GM19328 (cell line): Measurements from ENCODE around the gene TMTC2.

Experiments used
- ATAC-seq: cut with Tn5 transposase; IDR thresholded peaks from one replicate; pipeline ENCODE4 v1.9.1; 2021; ENCODE audit warnings: mild to moderate bottlenecking, moderate library complexity; ENCODE audit not compliant: unreplicated experiment

The TMTC2 gene

DNA sequence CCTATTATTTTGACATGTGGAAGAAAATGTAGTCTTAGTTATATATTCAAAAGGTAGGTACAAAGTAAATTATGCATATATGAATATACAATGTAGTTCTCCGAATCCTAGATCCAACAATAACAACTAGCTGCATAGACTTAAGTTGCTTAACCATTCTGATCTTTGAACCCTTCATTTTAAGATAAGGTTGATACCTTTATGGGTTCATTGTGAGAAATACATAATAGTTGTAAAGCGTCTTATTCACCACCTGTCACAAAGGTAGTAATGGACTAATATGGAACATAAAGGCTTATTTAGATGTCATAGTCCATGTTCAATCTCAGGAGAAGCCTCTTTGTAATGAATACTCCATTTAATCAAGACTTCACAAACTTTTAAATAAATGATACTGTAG lies 263.6 kb downstream of the TMTC2 start:
- no peak for ATAC-seq

DNA sequence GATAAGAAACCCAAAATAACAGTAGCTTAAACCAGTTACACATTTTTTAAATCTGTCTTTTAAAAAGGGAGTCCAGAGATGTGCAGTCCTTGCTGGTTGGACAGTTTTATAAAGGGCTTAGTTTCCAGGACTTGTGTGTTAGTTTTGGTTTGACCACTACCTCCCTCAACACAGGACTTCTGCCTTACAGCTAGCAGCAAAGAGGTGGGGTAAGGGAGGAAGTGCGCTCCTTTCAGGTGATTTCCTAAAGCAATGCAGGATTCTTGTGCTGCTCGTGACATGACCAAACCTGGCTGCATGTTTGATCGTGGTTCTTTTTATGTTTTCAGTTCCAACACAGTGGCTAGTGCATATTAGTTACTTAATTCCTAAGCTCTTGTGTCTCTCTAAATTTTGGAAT lies 266.2 kb downstream of the TMTC2 start:
- ATAC-seq: no peak

DNA sequence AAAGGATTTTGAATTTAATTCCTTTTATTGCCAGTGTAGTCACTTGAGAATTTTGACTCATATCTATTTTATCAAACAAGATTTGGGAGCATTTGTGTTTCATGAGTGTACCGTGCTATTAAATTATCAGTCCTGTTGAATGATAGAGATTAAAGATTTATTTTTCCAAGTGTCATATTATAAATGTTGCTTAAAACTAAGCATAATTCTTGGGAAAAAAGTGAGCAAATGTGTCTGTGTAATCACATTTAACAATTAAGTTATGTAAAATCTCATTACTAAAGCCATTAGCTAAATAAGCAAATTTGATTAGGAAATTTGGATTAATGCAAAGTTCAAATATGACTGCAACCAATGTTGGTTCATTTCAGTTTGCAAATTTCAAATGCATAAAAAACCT lies 266.7 kb downstream of the TMTC2 start:
- ATAC-seq: no peak

DNA sequence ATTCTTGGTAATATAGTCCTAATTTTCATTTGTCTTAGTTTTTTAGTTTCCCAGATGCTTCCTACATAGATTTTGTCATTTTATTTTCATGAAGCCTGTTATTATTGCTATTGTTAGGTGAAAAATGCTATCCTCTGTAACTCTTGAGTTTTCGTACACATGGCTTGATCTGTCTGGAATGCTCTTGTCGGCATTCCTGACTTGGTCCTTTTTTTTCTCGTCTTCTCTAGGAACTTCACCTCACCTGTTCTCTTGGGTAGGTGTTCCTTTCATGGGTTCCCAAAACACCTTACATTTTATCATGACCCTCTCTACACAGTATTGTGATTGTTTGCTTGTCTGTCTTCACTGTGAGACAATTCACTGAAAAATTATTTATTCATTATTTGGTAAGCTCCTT lies 267.4 kb downstream of the TMTC2 start:
- ATAC-seq: no peak

DNA sequence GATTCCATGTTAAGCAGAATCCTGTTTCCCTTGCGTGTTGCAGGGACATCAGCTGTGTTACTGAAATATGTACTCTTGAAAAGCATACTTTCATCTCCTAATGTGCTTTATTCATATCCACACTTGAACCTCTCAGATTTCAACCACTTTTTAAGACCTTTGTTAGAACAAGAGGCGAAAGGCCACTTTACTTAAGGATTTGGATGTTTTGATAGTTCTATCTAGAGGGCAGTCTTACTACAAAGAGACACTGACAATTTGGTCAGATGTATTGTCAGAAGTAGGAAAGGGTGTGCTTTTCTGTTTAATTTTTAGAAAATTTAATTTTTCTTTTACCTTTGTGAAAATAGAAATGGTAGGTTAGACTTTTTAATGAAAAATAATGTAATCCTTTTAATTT lies 267.9 kb downstream of the TMTC2 start:
- ATAC-seq: no peak

DNA sequence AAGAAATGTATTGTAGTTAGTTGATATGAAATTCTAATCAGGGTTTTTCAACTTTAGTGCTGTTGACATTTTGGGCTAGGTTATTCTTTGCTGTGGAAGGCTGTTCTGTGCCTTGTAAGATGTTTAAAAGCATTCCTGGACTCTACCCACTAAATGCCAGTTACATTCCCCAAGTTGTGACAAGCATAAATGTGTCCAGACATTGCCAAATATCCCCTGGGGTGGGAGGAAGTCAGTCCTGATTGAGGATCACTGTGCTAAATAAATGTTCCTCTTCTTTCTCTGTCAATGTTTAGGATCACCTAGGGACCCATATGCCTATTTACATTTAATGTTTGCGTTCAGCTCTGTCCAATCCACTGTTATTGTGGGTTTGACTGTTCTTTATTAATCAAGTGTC lies 268.3 kb downstream of the TMTC2 start:
- no peak for ATAC-seq

DNA sequence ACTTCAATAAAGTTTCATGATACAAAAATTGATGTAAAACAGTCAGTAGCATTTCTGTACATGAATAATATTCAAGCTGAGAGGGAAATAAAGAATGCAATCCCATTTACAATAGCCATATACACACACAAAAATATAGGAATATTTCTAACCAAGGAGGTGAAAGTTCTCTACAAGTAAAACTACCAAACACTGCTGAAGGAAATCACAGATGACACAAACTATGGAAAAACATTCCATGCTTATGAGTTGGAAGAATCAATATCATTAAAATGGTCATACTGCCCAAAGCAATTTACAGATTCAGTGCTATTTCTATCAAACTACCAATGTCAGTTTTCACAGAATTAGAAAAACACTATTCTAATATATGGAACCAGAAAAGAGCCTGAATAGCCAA lies 272.3 kb downstream of the TMTC2 start:
- ATAC-seq: no peak

DNA sequence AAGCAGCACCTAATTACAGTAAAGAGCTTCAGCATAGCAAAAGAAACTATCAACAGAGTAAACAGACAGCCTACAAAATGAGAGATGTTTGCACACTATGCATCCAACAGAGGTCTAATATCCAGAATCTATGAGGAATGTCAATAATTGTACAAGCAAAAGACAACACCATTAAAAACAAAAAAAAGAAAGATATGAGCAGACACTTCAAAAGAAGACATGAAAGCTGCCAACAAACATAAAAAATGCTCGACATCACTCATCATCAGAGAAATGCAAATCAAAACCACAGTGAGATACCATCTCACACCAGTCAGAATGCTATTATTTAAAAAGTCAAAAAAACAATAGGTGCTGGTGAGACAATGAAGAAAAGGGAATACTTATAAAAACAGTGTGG lies 273.1 kb downstream of the TMTC2 start:
- ATAC-seq: no peak

DNA sequence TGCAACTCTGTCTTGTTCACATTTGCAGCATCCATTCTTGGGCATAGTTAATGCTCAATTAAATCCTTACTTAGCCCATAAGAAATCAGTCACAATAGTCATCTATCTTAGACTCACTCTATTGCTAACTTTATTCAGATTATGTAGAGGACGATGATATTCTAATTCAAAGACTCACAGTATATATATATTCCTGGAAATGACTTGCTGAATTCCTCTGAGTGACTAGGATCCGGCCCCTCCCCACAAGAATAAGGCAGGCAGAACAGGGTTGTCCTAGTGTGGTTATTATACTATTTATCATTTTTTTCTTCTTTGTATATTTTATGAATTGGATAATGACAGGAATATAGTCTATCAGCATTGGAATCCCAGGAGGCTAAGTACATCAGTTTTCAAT lies 275.1 kb downstream of the TMTC2 start:
- no peak for ATAC-seq

DNA sequence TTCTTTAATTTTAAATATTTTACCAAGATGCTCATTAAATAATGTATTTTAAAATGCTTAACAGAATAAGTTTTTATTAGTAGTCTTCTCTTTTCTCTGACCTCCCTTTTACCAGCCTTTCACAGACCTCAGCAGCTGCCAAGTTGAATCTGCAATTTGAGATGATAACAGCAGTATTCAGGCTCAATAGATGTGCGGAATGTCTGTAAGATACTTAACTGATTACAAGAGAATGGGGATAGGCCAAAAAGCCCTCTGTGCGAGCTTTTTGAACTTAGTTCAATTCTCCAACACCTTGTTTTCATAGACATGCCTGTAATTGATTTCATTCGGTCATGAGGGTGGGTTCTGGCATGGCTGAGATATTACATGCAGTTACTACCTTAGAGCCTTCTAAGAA lies 277.2 kb downstream of the TMTC2 start:
- no peak for ATAC-seq

DNA sequence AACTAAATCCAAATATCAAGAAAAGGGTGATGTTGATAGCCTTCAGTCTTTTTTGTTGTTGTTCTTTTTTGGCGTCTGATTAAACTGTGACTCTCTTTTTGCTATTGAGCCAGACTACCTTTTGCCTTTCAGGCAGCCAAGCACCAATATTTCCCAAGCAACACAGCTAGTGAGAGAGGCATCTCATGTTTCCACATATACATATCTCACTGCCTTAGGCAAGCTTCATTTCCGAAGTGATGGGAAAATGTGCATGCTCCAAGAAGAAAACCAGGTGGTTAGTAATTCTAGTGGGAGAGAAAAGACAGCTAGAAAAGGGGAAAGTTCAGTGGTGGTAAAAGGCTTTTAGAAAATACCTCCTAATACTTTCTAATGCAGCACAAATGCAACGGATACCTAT lies 277.7 kb downstream of the TMTC2 start:
- no peak for ATAC-seq

DNA sequence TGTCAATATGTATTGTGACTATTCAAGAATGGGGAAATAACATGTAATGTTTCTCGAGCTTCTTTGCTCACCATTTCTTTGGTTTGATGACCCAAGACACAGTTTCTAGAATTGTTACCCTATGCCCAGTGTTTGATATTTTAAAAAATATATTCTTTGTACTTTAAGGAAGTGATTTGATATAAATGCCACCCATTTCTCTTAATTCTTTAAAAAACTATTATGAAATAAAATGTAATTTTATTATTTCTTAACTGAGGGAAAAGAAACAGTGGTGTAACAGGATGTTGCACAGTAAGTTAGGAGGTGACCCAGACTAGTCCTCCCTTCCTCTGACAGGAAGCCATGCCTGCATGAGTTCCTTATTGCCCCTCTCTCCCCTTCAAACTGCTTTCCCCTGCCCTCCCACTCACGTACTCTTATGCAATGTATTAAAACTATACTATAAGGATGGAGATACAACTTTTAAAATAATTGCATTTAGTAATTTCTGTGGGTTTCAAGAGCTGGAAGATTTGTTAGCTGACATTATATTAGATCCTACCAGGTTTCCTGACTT lies 279.4 kb downstream of the TMTC2 start:
- no peak for ATAC-seq

DNA sequence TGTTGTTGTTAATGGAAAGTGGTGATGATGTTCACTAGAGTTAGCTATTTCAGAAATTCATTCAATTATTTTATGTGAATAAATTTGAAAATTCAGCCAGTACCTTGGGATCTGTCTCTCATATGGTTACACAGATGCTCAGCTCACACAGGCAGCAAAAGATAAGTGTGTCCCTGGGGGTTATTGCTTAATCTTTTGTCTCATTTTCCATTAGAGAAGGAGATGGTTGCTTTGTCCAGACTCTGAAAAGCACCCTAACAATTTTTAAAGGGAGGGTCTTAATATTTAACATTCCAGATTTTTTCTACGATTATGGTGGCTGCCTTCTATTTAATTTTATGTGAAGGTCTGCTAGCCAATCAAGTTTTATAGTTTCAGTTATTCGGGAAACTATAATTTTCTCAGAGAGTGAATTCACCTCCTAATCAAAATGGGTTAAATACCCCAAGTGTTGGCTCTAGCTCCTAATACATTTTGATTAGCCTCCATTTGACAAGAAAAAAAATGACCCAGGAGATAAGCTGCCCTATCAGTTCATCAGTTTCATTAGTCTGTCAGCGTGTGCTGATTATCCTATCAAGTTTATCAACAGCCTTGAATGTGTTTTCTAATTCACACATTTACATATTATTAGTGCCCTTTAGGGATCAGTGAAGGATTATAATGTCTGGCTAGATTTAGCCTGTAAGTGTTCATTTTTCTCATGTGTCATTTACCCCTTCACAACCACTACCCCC lies 282.1 kb downstream of the TMTC2 start:
- ATAC-seq: no peak

DNA sequence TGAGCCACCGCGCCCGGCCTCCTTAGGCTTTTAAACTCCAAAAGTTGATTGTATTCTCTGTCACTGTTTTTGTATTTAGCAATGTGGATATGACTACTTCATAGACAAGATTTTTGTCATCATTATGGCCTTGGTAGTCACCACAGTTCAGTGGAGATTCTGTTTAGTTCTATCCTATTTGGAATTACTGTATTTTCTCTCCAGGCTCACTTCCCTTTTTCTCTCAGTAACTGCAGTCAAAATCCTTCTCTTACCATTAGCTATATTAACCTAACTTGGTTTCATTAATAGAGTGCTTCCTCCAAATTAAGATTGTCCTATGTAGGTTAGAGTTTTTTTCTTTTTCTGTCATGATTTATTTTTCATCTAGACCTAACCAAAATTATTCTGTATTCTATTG lies 283.9 kb downstream of the TMTC2 start:
- no peak for ATAC-seq

DNA sequence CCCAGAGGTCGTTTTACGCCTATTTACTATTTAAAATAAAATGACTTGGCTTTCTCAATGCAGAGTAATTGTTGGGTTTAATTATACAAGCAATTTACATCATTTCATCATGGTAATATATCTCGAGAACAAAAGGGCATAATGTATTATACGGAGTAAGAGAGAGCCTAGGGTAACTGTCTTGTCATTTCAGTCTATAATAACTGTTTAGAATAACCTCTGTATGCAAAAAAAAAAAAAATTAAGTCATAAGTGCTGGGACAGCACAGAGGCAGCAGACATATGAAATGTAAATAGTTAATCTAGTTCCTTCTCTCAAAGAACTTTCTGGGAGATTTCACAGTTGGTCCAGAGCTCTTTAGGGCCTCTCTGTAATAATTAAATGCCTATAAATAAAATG lies 284.9 kb downstream of the TMTC2 start:
- ATAC-seq: no peak

DNA sequence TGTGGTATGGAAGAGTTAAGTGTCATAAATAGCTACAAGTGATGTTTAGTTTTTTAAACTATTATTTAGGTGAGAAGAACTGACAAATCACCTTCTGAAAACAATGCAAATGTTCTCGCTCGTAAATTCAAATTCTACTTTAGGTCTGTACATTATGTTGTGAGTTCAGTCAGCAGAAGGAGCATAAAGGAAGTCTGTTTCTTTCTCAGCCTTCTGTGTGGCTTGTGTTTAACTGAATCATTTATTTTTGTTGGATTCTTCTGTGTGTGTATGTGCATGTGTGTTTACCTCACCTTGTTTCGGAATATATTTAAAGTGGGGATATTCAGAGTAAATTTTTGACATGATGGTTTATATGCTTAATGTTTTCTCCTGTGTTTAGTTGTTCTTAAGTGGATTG lies 285.9 kb downstream of the TMTC2 start:
- ATAC-seq: no peak

DNA sequence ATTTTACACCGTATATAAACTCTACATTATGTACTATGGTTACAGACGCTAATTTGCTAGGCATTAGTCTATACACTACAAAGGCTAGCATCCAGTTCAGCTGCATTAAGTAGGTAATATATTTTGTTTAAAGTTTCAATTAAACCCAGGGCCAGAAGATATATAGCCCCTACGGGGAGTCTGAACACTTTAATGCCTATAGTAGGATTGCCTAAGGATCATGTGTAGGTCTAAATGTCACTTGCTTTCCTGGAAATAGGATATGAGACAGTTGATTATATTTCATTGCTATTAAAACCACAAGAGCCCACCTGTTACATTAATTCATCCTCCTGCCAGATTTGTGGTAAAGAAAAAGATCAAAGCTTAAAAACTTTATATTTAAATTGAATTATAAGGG lies 286.9 kb downstream of the TMTC2 start:
- ATAC-seq: no peak

DNA sequence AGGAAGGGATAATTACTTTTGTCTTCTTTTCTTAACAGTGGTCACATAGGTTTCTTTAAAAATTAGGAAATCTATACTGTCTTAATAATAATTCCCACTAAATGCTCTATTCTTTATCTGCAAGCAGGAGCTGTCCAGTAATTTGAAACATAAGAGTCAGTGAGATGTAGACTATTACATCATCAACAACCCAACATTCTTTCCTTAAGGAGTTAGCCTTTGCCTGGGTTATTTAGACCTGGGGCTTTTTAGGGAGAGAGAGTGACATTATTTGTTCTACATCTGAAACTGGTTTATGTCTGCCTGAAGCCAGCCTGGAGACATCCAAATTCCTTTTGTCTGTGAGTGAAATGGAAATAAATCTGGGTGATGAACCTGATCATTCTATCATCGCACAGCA lies 294.4 kb downstream of the TMTC2 start:
- ATAC-seq: no peak

DNA sequence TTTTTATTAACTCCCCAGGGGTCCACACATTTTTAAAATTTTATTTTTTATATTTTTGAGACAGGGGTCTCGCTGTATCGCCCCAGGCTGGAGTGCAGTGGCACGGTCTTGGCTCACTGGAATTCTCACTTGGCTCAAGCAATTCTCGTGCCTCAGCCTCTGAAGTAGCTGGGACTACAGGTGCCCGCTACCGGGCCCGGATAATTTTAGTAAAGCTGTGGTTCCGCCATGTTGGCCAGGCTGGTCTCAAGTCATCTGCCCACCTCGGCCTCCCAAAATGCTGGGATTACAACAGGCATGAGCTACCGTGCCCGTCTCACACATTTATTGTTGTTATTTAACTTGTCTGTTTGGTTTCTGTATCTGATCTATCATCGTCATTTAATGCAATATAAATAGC lies 307.4 kb downstream of the TMTC2 start:
- no peak for ATAC-seq

DNA sequence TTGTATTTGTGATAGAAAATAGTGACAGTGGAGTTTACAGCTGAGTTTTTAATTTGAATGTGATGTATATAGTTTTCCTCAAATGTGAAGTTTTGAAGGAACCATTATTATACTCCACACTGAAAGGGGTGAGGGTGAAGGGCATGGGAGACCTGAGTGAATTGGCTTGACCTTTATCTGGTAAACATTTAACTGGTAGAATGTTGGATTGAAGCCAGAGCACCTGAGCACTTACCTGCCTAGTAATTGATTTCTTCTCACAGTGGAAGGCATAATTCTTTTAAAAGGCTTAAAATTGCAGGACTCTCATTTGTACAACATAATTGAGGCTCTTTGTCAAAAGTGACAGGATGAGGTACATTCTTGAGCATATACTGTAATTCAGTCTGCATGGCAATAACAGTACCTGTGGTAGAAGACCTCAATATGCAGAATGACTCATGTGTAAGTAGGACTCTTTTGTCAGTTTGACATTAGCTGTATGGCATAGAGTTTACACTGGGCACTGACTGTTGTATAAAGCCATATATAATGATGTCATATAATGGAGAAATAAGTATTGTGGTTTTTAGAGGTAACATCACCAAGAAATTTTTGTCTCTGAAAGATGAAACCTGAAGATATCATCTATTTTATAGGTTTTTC lies 309.6 kb downstream of the TMTC2 start:
- no peak for ATAC-seq

DNA sequence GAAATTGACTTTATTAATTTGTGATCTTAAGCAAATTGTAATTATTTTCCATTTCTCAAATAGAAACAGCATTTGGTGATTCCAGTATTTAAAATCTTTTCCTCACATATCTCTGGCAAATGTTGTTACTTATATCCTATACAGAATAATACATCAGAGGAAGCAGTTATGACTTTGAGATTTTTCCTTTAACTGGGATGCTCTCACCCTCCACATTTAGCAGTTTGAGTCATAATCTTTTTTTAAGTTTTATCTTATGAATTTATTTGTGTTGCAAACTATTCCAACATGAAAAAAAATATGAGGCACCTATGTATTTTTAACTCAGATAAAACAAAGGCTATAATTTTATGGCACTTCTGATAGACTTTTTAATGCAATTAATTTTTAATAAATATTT lies 311.8 kb downstream of the TMTC2 start:
- no peak for ATAC-seq

DNA sequence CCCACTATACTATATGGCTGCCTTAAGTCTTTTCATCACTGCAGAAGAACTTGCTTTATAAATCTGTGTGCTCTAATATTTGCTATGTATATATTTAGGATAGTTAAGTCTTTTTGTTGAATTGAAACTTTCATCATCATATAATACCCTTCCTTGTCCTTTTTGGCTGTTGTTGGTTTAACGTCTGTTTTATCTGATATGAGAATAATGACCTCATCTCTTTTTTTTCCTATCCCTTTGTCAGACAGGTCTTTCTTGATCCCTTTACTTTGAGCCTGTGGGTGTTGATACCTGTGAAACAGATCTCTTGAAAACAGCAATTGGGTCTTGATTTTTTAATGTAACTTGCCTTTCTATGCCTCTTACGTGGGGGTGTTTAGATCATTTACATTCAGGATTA lies 316.3 kb downstream of the TMTC2 start:
- no peak for ATAC-seq
